HEK293T (cell line): Measurements from ENCODE around the gene EXOC6.

Source experiments
- ARNT ChIP-seq: fragments of 450-650 bp; IDR thresholded peaks from 2 replicates; pipeline ENCODE4 v1.6.1; 2017; ENCODE audit warnings: mild to moderate bottlenecking
- FOXM1 ChIP-seq: fragments of 450-650 bp; IDR thresholded peaks from 2 replicates; pipeline ENCODE4 v1.6.1; 2017; ENCODE audit warnings: mild to moderate bottlenecking, borderline replicate concordance
- SUZ12 ChIP-seq: fragments of 450-650 bp; IDR thresholded peaks from 2 replicates; pipeline ENCODE4 v1.6.1; 2016; ENCODE audit warnings: mild to moderate bottlenecking

DNA sequence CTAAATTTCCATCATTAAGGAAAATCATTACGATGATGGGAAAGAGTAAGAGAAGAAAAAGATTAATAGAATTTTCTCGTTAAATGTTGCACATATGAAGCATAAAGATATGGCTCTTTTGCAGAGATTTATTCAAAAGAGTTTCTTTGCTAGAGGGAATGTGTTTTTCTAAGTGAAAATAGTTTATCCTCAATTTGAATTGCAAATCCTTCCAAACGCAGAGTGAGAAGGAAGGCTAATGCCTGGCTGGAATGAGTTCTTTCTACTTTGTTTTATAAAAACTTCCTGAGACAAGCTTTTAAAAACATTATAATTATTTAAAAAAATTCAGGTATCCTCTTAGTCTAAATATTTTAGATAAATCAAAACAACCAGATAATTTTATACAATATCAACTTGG, 239.5 kb downstream of the EXOC6 start:
- TF ChIP-seq SUZ12 (no peak), FOXM1 (no peak), ARNT (no peak)
